ENCODE data around the gene CUTA.

Gene CUTA

GRCh38 chr6:33424855-33425667, 7.2 kb upstream of the CUTA start:
- Histone ChIP-seq H3K36me3 (ENCODE audit: insufficient read depth, low read length) (peaks cover 7% of the 10 kb centered on the region), H3K4me2 (ENCODE audit: insufficient read depth, low read length) (peak overlapping the region; percentile 88), H3K4me3 (ENCODE audit: low read depth in 1 of 2, low read length in 2 of 2) (peak overlapping the region; percentile 28 to 67; a peak in 3 of 4 replicates), H3K79me2 (ENCODE audit: insufficient read depth, low read length) (peaks cover 37% of the 10 kb centered on the region), H3K9me3 (ENCODE audit: insufficient read depth, low read length, severe bottlenecking) (no peaks in the 10 kb centered on the region), H3K27ac (ENCODE audit: low read length) (peak overlapping the region; percentile 64), H3K4me1 (ENCODE audit: insufficient read depth, low read length) (peaks cover 80% of the 10 kb centered on the region), H4K20me1 (ENCODE audit: insufficient read depth, low read length) (peaks cover 16% of the 10 kb centered on the region), H2AFZ (ENCODE audit: low read depth, low read length) (peak overlapping the region; percentile 71), H3K27me3 (ENCODE audit: insufficient read depth, low read length, poor library complexity) (no peaks in the 10 kb centered on the region), H3K9ac (ENCODE audit: low read depth, low read length) (peak overlapping the region; percentile 58)
- ATAC-seq (ENCODE audit: insufficient read depth, low read depth), result no peak
- no peak for TF ChIP-seq CTCF (IDR thresholded peaks at IDR 0.05; ENCODE audit: borderline replicate concordance, extremely low read depth, low read length, poor library complexity, severe bottlenecking)
- no peak for TF ChIP-seq EZH2 (IDR thresholded peaks at IDR 0.05; ENCODE audit: borderline replicate concordance, low read depth, low read length, severe bottlenecking)
- no peak for DNase-seq

GRCh38 chr6:33423777-33424176, 5.9 kb upstream of the CUTA start:
- no peak overlapping the region for H3K9ac ChIP-seq (ENCODE audit: low read depth, low read length)
- ATAC-seq (ENCODE audit: insufficient read depth, low read depth) (no peak), DNase-seq (no peak)
- peaks cover 85% of the 10 kb centered on the region for H3K4me1 ChIP-seq (ENCODE audit: insufficient read depth, low read length)
- no peak overlapping the region for H2AFZ ChIP-seq (ENCODE audit: low read depth, low read length)
- H3K36me3 ChIP-seq (ENCODE audit: insufficient read depth, low read length), result peaks cover 7% of the 10 kb centered on the region
- H3K9me3 ChIP-seq (ENCODE audit: insufficient read depth, low read length, severe bottlenecking), result no peaks in the 10 kb centered on the region
- no peak overlapping the region for H3K4me3 ChIP-seq (ENCODE audit: low read depth in 1 of 2, low read length in 2 of 2)
- H3K27me3 ChIP-seq (ENCODE audit: insufficient read depth, low read length, poor library complexity), result no peaks in the 10 kb centered on the region
- 0 out of 2 replicates have a peak overlapping the region, but pooled peaks have one; percentile 88 for H3K4me2 ChIP-seq (ENCODE audit: insufficient read depth, low read length)
- H3K79me2 ChIP-seq (ENCODE audit: insufficient read depth, low read length), result peaks cover 33% of the 10 kb centered on the region
- TF ChIP-seq CTCF (IDR thresholded peaks at IDR 0.05; ENCODE audit: borderline replicate concordance, extremely low read depth, low read length, poor library complexity, severe bottlenecking), result no peak
- no peak for TF ChIP-seq EZH2 (IDR thresholded peaks at IDR 0.05; ENCODE audit: borderline replicate concordance, low read depth, low read length, severe bottlenecking)
- peaks cover 8% of the 10 kb centered on the region for H4K20me1 ChIP-seq (ENCODE audit: insufficient read depth, low read length)
- no peak overlapping the region for H3K27ac ChIP-seq (ENCODE audit: low read length)

GRCh38 chr6:33421344-33421643, 3.4 kb upstream of the CUTA start:
- Histone ChIP-seq H3K9me3 (ENCODE audit: insufficient read depth, low read length, severe bottlenecking) (no peaks in the 10 kb centered on the region), H3K9ac (ENCODE audit: low read depth, low read length) (no peak overlapping the region; the same call in 1 of the 2 replicates), H4K20me1 (ENCODE audit: insufficient read depth, low read length) (peaks cover 8% of the 10 kb centered on the region; the same call in 1 of the 2 replicates), H2AFZ (ENCODE audit: low read depth, low read length) (no peak overlapping the region), H3K4me1 (ENCODE audit: insufficient read depth, low read length) (peaks cover 81% of the 10 kb centered on the region), H3K4me2 (ENCODE audit: insufficient read depth, low read length) (peak overlapping the region; percentile 87), H3K36me3 (ENCODE audit: insufficient read depth, low read length) (peaks cover 12% of the 10 kb centered on the region), H3K4me3 (ENCODE audit: low read depth in 1 of 2, low read length in 2 of 2) (peak overlapping the region in 1 of 2 experiments; percentile 84; a peak in 2 of 4 replicates), H3K27me3 (ENCODE audit: insufficient read depth, low read length, poor library complexity) (no peaks in the 10 kb centered on the region), H3K79me2 (ENCODE audit: insufficient read depth, low read length) (peaks cover 43% of the 10 kb centered on the region), H3K27ac (ENCODE audit: low read length) (no peak overlapping the region)
- ATAC-seq (ENCODE audit: insufficient read depth, low read depth) (no peak), DNase-seq (no peak)
- TF ChIP-seq CTCF (IDR thresholded peaks at IDR 0.05; ENCODE audit: borderline replicate concordance, extremely low read depth, low read length, poor library complexity, severe bottlenecking) (no peak), EZH2 (IDR thresholded peaks at IDR 0.05; ENCODE audit: borderline replicate concordance, low read depth, low read length, severe bottlenecking) (no peak)

Measured in DND-41 (cell line).